Stimulated activated CD4-positive, alpha-beta T cell treated with anti-CD3 and anti-CD28 coated beads, Interleukin-1b, Interleukin-23, amount 100 ng/mL, for 4 hours (primary cell): Measurements from ENCODE around the gene SEC31A.

Experiments used
- DNase-seq, 2 donors: peaks; one replicate each; pipeline ENCODE4 v3.0.0-alpha.2; 2020; ENCODE audit warnings: low read depth in 2 of 2

Gene SEC31A

DNA sequence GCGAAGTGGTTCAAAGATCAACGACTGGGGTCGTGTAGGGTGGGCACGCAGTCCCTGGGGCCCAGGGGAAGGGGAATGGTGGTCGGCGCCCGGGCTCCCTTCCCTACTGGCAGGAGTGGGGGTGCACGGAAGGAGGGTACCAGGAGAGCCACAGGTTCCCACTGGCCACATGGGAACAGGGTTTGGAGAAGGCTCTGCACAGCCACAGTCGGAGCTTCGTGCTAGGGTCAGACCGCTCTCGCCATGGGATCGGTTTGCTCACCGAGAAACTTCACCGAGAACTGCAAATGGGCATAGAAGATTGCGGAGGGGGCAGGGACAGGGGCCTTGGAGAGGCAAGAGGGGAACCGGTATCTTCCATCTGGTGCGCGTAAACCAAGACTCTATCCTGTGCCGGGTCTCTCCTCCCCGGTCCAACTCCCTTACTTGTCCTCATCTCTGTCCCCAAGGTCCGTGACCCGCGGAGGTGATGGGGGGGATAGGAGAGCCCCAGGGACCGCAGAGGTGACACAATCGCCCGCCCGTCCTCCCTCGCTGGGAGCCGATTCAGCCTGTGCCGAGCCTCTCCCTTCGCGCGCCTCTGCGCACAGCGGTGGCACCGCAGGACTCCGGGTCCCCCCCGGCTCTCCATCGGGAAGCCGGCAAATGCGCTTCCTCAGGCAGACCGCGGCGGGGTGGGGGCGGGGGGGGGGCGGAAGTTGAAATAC is 93.4 kb downstream of the SEC31A start:
- DNase-seq = peak in 1 of 2 donors; percentile 5

DNA sequence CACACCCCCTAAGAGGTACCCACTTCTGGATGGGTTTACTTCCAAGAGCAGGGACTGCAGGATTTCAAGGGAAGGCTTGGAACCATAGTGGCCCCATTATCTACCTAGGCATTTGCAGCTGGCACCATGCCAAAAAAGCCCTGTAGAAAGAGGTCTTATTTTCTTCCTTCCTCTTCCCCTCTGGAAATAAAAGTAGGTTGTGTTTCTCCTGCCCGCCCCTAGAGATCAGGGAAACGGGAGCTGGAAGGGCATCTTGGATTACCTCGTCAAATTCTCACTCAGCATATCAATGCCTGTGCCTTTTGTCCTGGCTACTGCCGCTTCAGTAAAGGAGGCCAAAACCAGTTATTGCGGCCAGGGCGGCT is 93.9 kb downstream of the SEC31A start:
- DNase-seq = no peak

DNA sequence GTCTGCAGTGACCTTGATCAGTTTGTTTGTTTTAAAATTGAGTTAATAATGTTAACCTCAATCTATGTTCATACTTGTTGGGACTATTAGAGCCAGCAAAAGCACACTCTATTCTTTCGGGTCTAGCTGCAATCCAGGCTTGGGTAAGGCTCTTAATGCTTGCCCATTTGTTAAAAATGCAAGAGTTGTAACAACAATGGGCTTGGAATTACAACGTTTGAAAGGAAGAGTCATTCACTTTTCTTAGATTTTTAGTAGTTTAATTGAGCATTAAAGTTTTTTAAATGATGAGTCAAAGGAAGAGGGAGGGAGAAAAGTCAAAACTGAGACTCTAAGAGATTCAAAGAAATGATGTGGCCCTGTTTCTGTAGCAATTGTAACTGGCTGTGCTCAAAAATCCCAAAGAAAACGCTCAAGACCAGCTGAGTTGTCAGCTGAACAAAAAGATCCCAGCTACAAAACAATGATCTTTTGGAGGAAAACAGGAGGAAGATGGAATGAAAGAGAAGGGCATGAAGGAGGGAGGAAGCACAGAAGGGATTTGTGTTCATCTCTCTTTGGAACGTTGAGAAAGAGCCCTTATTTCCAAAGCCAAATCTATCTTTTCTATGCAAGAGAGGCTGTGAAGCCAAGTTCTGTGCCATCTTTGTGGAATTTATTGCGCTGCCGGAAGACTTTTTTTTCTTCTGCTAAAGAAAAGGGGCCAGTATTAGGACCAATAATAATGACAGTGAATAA is 97.9 kb downstream of the SEC31A start:
- no peak for DNase-seq

DNA sequence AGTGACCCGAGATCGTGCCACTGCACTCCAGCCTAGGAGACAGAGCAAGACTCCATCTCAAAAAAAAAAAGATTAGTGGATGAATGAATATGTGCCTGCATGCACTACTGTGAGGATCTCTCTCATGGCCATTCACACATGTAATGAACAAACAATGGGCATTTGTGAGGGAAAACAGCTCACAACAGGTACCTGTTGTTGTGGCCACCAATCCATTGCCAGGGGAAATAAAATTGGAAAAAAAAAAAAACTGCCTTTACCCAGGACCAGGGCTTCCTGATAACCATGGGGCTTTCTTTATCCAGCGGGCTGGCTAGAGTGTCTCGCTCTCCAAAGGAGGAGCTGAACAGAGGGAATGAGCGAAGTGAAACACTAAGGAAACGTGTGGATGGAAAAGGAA is 99.8 kb downstream of the SEC31A start:
- DNase-seq = no peak

DNA sequence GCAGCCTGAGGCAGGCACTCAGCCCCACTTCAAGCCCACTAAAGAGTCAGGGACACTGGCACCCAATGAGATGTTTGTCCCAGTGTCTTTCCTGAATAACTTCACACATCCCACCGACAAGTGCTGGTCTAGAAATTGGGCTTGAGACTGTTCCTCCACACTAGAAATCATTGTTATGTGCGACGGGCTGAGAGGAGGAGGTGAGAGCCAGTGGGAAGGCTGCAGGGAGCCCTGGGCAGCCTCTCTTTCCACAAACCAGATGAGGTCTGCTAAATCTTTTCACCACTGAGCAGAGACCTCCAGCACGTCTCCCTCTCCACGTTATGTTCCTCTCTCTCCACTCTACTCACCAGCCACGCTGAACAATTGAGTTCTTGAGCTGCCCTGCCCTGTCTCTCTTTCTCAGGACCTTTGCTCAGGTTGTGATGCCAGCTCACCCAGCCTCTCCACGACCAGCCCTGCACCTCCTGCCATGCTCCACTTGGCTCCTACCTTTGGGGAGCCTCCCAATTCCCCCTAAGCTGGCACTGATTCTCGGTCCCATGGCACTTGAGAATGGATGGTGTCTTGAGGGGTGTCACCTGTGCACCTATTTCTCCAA is 100.8 kb downstream of the SEC31A start:
- no peak for DNase-seq

DNA sequence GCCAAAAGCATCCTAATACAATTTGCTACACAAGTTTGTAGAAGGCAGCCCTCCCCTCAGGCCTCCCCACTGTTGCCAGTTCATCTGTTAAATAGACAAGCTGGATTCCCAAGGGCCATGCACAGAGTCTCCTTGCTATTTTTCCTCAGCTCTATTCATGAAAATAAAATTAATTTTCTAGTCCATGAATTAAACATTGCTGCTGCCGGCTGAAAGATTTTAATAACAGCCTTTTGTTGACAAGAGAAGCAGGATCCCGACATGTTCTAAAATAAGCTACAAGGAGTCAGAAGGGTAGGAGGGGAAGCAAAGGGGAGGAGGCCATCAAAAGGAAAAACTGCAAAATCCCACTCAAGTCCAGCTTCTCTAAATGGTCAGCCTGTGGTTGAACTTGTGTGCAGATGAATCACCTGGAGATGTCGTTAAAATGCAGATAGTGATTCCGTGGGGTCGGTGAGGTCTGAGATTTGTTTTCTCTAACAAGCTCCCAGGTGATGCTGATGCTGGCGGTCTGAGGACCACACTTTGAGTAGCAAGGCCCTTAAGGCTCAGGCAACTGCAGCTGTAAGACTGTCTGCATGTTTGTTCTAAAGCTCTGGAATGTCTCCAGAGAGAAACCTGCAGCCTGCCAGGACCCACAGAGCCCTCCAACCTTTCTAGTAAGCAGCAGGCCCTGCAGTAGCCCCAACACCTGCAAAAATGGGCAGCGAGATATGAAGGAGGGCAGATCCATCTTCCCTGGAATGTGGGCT is 101.8 kb downstream of the SEC31A start:
- no peak for DNase-seq

DNA sequence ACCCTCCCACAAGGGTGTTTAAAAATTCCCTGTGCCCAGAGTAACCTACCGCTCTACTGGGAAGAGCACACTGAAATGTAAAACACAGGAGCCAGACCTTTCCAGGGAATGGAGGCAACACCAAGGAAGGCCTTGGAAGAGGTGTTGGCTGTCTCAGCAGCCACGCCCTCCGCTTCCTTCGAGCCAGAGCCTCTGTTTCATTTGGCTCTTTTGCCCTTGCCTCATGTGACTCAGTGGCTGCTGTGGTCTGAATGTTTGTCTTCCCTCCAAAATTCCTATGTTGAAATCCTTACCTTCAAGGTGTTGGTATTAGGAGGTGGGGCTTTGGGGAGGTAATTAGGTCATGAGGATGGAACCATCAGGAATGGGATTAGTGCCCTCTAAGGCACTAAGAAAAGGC is 103.6 kb downstream of the SEC31A start:
- DNase-seq = no peak

DNA sequence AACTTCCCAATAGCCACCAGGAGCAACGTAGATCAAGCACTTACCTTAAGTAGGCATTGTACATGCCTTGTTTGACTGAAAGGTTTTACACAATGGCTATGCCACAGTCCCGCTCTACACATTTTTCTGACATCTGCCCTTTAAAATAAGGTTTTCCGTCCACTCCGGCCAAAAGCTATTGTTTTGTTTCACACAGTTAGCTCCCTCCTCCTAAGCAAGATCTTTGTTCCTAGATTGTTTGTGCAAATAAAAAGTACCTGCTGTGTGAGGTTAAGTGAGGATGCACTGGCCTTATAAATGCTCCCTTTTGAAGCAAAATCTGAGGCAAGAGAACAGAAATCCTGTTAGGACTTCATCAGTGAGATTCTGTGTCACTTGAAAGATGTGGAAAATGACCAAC is 104.1 kb downstream of the SEC31A start:
- no peak for DNase-seq

DNA sequence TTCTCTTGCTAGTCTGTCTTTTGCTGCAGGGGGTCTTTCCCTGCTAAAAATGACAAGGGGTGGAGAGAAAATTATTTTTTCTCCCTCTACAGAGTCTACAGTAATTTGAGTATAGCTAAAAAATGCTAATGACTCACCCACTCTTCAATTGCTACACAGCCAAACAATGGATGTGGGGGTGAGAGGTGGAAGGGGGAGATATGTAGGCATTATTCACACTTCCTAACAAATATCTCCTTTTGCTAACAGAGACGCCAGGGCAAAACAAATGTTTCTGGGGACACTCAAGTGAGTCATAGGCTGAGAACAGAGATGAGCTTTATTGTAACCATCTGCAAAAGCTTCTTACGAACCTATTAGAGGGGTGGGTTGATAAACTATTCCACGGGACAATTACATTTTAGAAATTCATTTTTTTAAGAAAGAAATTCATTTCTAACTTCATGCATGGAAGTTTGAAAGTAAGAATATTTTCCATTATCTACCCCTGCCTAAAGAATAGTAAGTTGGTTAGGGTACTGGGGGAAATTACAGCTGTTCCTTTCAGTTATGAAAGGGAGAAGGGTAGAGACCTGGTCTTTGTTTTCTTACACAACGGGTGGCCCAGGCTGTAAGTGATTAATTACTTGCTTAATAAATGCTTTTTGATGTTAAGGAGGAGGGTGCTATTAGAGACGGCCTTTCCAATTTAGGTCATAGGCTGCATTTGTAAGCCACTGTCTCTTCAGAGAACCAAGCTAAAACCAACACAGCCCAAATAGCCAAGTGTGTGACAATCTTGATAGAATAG is 105.1 kb downstream of the SEC31A start:
- no peak for DNase-seq

DNA sequence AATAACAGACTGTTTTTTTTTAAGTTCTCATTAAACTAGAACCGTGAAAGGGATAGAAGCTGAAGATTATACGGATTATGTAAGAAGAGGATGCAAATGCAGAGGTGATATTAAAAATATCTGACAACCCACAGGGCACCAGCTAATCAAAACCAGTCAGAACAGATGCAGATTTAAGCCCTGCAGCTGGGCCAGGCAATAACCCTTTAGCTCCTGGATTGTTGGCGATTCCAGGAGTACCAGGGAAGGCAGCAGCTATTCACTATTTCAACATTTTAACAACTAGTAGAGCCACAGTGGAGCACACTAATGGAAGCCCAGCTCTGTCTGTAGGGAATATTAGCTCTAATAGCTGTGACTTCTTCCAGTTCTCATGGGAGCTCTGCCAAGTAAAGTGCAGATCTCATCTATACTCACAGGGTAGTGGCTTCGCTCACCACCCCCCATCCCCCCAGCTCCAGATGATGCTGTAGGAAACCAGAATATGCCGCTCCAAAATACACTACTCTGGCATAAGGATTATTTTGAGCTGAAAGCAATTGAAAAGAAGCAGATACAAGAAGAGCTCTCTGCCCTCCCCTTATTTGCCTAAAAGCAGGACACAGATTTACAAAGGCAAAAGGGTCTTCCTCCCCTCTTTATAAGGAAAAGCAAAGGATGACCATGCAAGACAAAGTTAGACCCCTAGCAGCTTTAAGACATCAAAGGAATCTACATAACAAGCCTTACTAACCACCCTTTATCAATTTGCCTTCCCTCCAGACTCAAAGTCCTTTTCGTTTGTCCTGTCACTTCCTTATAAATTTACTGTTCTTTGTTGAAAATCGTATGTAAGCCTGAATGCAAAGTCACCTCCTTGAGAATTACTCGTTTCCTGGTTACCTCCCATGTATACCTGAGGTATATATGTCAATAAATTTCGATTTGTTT is 106.0 kb downstream of the SEC31A start:
- DNase-seq = no peak

DNA sequence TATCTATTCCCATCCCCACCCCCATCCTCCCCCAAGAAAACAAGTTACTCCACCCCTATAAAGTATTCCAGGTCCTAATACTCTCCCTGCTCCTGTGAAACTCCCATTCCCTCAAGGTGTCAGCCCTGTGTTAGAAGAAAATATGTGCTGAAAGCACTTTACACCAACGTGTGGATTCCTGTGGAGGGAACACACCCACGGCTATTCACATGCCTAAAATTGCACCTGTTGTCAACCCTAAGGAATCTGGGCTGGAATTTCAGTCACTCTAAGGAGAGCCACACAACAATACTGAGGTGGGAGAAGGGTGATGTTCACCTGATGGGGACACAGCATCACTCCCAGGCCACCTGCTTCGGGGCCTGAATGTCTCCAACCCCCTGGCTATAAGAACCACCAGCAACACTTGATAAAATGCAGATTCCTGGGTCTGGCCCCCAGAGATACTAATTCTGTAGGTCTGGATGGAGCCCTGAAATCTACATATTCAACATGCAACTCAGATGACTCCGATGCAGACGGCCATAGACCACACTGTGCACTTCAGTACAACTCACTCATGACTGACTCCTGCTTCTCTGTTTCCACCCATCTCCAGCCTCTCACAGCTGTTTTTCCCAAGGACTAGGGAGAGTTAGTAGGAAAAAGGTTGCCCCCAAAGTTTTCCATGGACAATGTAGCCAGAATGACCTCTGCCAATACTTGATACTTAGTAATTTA is 108.2 kb downstream of the SEC31A start:
- no peak for DNase-seq

DNA sequence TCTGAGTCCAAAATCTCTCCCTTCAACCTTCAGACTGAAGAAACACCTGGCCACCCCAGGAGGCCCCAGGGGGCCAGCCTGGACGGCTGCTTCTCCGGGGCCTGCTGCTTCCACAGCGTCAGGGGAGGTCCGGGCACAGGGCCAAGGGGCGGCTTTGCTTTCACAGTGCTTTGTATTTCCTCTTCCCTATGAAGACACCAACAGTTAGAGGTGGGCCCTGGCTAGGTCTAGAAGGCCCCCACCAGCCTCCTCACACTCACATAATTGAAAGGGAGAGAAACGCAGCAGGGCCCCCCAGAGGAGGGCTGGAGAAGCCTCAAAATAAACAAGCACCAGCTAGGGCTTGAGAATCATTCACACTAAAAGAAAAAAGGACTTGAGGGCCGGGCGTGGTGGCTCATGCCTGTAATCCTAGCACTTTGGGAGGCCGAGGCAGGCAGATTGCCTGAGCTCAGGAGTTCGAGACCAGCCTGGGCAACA is 110.2 kb downstream of the SEC31A start:
- DNase-seq = no peak

DNA sequence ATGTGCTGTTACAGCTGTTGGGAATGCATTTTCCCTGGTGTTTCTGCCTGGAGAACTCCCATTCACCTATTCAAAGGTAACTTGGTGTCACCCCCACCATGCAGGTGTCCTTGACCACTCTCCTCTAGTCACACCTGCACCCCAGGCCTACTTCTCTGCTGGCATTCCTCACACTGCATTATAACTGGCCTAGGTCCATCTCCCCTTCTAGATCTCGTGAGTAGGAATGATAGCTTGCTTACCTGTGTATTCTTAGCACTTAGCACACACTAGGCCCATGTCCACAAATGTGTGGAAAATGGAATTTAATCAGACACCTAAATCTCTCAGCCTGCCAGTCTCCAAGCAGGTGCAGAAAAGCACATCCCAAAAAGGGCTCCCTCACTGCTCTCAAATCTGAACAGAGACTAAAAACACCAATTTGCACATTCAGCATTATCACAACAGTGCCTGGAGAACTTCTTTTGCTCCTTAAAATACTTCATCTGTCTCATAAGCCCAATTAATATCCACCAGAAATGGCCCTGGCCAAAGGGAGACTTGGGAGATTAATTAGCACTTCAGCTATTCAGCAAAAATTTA is 110.7 kb downstream of the SEC31A start:
- no peak for DNase-seq

DNA sequence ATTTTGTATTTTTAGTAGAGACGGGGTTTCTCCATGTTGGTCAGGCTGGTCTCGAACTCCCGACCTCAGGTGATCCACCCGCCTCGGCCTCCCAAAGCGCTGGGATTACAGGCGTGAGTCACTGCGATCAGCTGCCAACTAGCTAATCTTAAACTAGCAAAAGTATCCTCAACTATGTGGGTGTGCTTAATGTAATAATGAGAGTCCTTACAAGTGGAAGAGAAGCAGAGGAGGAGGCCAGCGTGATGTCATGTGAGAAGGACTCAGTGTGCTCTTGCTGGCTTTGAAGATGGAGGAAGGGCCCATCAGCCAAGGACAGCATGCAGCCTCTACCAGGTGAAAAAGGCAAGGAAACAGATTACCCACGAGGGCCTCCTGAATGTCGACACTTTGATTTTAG is 111.9 kb downstream of the SEC31A start:
- no peak for DNase-seq

DNA sequence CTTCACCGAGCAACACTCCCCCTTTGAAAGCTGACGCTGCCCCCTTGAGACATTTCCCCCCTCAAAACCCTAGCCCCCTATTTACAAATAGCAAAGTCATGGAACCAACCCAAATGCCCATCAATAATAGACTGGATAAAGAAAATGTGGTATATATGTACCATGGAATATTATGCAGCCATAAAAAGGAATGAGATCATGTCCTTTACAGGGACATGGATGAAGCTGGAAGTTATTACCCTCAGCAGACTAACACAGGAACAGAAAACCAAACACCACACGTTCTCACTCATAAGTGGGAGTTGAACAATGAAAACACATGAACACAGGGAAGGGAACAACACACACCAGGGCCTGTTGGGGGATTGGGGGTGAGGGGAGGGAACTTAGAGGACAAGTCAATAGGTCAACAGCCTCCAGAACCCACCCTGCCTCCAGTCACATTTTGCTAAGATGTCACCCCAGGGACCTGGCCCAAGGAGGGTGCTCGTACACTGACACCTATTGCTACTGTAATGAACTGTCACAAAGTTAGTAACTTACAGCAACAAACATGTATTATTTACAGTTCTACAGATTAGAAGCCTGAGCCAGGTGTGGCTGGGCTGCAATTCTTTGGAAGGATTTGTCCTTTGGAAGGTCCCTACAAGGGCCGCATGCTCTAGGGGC is 113.0 kb downstream of the SEC31A start:
- DNase-seq = no peak

DNA sequence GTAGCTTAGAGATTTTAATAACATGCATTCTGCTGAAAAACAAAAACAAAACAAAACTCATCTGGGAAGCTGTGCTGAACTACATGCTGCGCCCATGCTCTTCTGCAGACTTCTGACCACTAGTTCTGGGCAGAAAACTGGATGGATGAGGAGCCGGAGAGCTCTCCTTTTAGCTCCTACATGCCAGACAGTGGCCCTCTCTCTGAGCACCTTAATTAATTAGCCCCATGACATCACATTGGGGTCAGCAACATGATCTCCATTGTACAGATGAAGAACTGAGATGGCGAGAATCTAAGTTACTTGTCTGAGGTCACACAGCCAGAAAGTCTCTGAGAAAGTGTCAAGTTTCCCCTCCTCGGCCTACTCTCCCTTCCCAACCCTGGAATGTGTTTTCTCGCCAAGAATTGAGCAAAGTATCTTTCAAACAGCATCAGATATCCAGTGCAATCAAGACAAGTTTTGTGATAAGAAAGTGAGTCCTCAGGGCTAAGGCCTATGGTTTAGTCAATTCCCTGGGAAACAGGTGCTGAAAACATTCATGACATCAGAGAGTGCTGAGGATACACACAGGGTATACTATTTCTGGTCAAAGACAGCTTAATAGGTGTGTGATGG is 113.9 kb downstream of the SEC31A start:
- no peak for DNase-seq

DNA sequence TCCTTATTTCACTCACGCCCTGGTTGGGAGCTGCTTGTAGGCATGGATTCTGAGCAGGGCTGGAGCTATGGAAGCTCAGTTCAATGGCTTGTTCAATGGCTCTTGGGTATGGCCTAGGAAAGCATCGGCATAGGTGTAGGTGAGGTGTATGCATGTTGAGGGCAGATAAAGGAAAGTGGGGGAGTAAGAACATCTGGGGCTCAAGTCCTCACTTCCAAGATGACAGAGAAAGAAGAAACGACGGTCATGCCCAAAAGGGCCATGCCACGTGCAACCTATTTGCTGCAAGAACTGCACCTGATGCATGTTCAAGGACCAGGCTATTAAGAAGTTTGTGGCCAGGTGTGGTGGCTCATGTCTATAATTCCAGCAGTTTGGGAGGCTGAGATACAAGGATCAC is 115.7 kb downstream of the SEC31A start:
- no peak for DNase-seq

DNA sequence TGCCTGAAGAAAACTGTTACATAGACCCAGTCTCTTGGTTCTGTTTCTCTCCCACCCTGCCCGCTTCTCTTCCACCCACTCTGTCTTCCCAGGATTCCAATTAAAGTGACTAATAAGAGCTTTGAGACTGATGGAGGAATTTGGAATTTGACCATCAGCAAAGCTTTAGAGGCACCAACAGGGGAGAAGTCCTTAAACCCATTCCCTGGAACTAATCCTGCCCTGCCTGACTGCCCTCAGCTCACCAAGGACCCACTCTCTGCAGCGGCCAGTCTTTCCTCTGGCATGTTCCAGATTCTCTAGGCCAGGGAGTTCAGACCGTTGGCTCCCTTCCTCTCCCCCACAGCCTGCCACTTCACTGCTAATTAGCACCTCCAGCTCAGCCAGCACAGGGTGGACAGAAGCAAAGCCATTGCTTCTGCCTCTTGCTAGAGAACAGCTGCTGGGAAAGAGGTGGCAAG is 116.2 kb downstream of the SEC31A start:
- no peak for DNase-seq
